ENCODE results near the gene ADIG.

ADIG gene

GRCh38 chr20:38564680-38565079 lies 16.3 kb upstream of the ADIG start:
- Mint-ChIP-seq H3K27me3 (ENCODE audit: low read depth) (no peaks in the 10 kb centered on the region), H3K27ac (no peak overlapping the region), H3K4me1 (no peaks in the 10 kb centered on the region), H3K4me3 (no peak overlapping the region), H3K36me3 (ENCODE audit: low read depth) (peaks cover 66% of the 10 kb centered on the region), H3K9me3 (no peaks in the 10 kb centered on the region)
- TF ChIP-seq CTCF (IDR thresholded peaks at IDR 0.05; ENCODE audit: unreplicated experiment in 3 of 3) = no peak

- H3K36me3 Mint-ChIP-seq (ENCODE audit: low read depth) = peaks cover 67% of the 10 kb centered on the region
- no peak for TF ChIP-seq CTCF (IDR thresholded peaks at IDR 0.05; ENCODE audit: unreplicated experiment in 3 of 3)
- no peak overlapping the region for H3K27ac Mint-ChIP-seq
- no peaks in the 10 kb centered on the region for H3K4me1 Mint-ChIP-seq
- H3K4me3 Mint-ChIP-seq = no peak overlapping the region
- no peaks in the 10 kb centered on the region for H3K27me3 Mint-ChIP-seq (ENCODE audit: low read depth)
- no peaks in the 10 kb centered on the region for H3K9me3 Mint-ChIP-seq
Measured at GRCh38 chr20:38566036-38566598, 14.9 kb upstream of the ADIG start.

GRCh38 chr20:38569747-38570525 lies 11.1 kb upstream of the ADIG start:
- peaks cover 5% of the 10 kb centered on the region for H3K4me1 Mint-ChIP-seq
- no peaks in the 10 kb centered on the region for H3K27me3 Mint-ChIP-seq (ENCODE audit: low read depth)
- peaks cover 57% of the 10 kb centered on the region for H3K36me3 Mint-ChIP-seq (ENCODE audit: low read depth)
- no peak for TF ChIP-seq CTCF (IDR thresholded peaks at IDR 0.05; ENCODE audit: unreplicated experiment in 3 of 3)
- no peak overlapping the region for H3K4me3 Mint-ChIP-seq
- no peak overlapping the region for H3K27ac Mint-ChIP-seq
- H3K9me3 Mint-ChIP-seq = no peaks in the 10 kb centered on the region

GRCh38 chr20:38573413-38573812 lies 7.6 kb upstream of the ADIG start:
- Mint-ChIP-seq H3K4me3 (no peak overlapping the region), H3K27ac (no peak overlapping the region), H3K36me3 (ENCODE audit: low read depth) (peaks cover 50% of the 10 kb centered on the region), H3K4me1 (peaks cover 10% of the 10 kb centered on the region), H3K27me3 (ENCODE audit: low read depth) (no peaks in the 10 kb centered on the region), H3K9me3 (no peaks in the 10 kb centered on the region)
- TF ChIP-seq CTCF (IDR thresholded peaks at IDR 0.05; ENCODE audit: unreplicated experiment in 3 of 3) = no peak

- no peaks in the 10 kb centered on the region for H3K9me3 Mint-ChIP-seq
Measured at GRCh38 chr20:38579219-38579910, 1.6 kb upstream of the ADIG start.

More at GRCh38 chr20:38579219-38579910, 1.6 kb upstream of the ADIG start:
- no peak overlapping the region for H3K27ac Mint-ChIP-seq
- no peak for TF ChIP-seq CTCF (IDR thresholded peaks at IDR 0.05; ENCODE audit: unreplicated experiment in 3 of 3)
- no peak overlapping the region for H3K4me3 Mint-ChIP-seq
- peaks cover 19% of the 10 kb centered on the region for H3K4me1 Mint-ChIP-seq
- H3K36me3 Mint-ChIP-seq (ENCODE audit: low read depth) = peaks cover 22% of the 10 kb centered on the region
- H3K27me3 Mint-ChIP-seq (ENCODE audit: low read depth) = no peaks in the 10 kb centered on the region
